ENCODE results near the gene IRF7.

GRCh38 chr11:595400-595799 lies 20.4 kb downstream of the IRF7 start:
- TF ChIP-seq POLR2AphosphoS5 (IDR thresholded peaks at IDR 0.05; ENCODE audit: borderline replicate concordance, low read depth, low read length), result no peak
- TF ChIP-seq EZH2 (IDR thresholded peaks at IDR 0.05), result no peak
